Hippocampal formation (tissue), 2 donors: ENCODE data around the gene CCDC32.
"Not testable (repeated sequence)": the region's sequence is repeated elsewhere in the genome, so short reads cannot be mapped to it uniquely, and the experiment has no call there.

Source experiments
- DNase-seq, 2 donors: peaks; one replicate each; lab custom pipeline; 2025; lab: John Stamatoyannopoulos, UW

The CCDC32 gene

GRCh38 chr15:40564591-40565332 is at the start of gene CCDC32:
Gene CCDC32 (minus strand): TSS chr15:40565042. CDS start chr15:40563015, 2,027 bp downstream.
- peak; percentile 98 to 99 for DNase-seq

- DNase-seq, result no peak
Observed at GRCh38 chr15:40613080-40613479, 48.2 kb upstream of the CCDC32 start.

GRCh38 chr15:40603935-40604334 is 39.1 kb upstream of the CCDC32 start:
- DNase-seq, result no peak

GRCh38 chr15:40600956-40601355 is 36.1 kb upstream of the CCDC32 start:
- no peak for DNase-seq

- no peak for DNase-seq
Observed at GRCh38 chr15:40598672-40599071, 33.8 kb upstream of the CCDC32 start.

- DNase-seq, result no peak
Observed at GRCh38 chr15:40598126-40598525, 33.3 kb upstream of the CCDC32 start.

GRCh38 chr15:40597024-40597423 is 32.2 kb upstream of the CCDC32 start:
- DNase-seq, result no peak

GRCh38 chr15:40595773-40596172 is 30.9 kb upstream of the CCDC32 start:
- DNase-seq, result no peak

GRCh38 chr15:40595219-40595618 is 30.4 kb upstream of the CCDC32 start:
- DNase-seq, result no peak

GRCh38 chr15:40594429-40594836 is 29.6 kb upstream of the CCDC32 start:
- no peak for DNase-seq

- DNase-seq, result peak; percentile 94 to 97
Observed at GRCh38 chr15:40593588-40594428, 29.0 kb upstream of the CCDC32 start, which contains the start of gene KNL1. Gene KNL1 (plus strand): TSS chr15:40594249. CDS start chr15:40602932, 8,683 bp downstream.

GRCh38 chr15:40593165-40593564 is 28.3 kb upstream of the CCDC32 start:
- DNase-seq, result no peak

GRCh38 chr15:40591389-40591788 is 26.5 kb upstream of the CCDC32 start:
- DNase-seq, result no peak

GRCh38 chr15:40590667-40591050 is 25.8 kb upstream of the CCDC32 start:
- no peak for DNase-seq

GRCh38 chr15:40584191-40584590 is 19.3 kb upstream of the CCDC32 start:
- DNase-seq, result peak; percentile 17 to 39

- no peak for DNase-seq
Observed at GRCh38 chr15:40582726-40583246, 17.9 kb upstream of the CCDC32 start.

GRCh38 chr15:40581796-40582195 is 17.0 kb upstream of the CCDC32 start:
- DNase-seq, result not testable (repeated sequence)

GRCh38 chr15:40578892-40579291 is 14.1 kb upstream of the CCDC32 start:
- DNase-seq, result no peak

- not testable (repeated sequence) for DNase-seq
Observed at GRCh38 chr15:40576914-40577313, 12.1 kb upstream of the CCDC32 start.

- DNase-seq, result no peak
Observed at GRCh38 chr15:40575113-40575512, 10.3 kb upstream of the CCDC32 start.

GRCh38 chr15:40569129-40569953 is 4.5 kb upstream of the CCDC32 start, which contains the start of gene RPUSD2:
Gene RPUSD2 (plus strand): TSS chr15:40569299. CDS start chr15:40569338, 39 bp downstream.
- DNase-seq, result peak; percentile 90 to 92

- DNase-seq, result no peak
Observed at GRCh38 chr15:40567111-40567510, 2.3 kb upstream of the CCDC32 start.
